AG20443 (cell line): ENCODE results near the gene CFD.

Source experiments
- DNase-seq: peaks from one replicate; pipeline ENCODE4 v3.0.0; 2012; ENCODE audit warnings: low spot score, mixed read lengths

CFD gene

DNA sequence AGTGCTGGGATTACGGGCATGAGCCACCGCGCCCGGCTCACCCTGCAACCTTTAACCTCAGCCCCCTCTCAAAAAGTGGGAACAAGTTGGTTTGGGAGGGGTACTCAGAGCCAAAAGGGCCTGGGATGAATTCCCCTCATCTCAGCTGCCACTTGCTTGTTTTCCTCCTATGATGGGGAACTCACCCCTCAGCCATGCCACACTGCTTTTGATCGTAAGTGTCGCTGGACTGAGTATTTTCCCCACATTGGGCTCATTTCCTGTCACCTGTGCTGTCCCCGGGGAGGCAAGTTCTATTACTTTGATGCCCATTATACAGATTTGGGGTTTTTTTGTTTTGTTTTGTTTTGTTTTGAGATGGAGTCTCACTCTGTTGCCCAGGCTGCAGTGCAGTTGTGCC, 47.0 kb downstream of the CFD start:
- no peak for DNase-seq

DNA sequence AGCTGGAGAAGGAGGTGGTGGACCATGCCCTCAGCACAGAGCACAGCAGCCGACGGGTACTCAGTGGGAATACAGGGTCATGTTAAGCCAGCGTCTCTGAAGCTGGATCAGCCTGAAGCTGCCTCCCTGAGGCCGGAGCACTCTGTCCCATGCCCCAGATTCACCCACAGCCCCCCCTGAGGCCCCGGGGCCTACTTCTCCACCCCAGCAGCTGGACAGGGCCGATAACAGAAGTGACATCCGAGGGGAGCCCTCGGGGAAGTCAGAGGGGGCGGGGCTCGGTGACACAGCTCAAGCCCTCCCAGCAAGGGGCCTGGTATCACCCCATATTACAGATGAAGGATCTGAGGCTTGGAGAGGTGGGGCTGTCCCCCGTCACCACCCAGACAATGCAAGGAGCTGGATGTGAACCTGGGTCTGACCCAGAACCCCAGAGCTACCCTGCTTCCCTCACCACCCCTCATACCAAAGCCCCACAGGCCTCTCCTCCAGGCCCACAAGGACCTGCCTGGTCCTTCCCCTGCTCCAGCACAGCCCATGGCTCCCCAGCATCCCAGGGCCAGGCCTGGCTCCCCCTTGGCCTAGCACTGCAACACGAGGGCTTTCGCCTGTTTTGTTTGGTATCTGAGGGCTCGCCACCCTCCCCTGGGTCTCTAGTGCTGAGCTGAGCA, 47.9 kb downstream of the CFD start:
- no peak for DNase-seq

DNA sequence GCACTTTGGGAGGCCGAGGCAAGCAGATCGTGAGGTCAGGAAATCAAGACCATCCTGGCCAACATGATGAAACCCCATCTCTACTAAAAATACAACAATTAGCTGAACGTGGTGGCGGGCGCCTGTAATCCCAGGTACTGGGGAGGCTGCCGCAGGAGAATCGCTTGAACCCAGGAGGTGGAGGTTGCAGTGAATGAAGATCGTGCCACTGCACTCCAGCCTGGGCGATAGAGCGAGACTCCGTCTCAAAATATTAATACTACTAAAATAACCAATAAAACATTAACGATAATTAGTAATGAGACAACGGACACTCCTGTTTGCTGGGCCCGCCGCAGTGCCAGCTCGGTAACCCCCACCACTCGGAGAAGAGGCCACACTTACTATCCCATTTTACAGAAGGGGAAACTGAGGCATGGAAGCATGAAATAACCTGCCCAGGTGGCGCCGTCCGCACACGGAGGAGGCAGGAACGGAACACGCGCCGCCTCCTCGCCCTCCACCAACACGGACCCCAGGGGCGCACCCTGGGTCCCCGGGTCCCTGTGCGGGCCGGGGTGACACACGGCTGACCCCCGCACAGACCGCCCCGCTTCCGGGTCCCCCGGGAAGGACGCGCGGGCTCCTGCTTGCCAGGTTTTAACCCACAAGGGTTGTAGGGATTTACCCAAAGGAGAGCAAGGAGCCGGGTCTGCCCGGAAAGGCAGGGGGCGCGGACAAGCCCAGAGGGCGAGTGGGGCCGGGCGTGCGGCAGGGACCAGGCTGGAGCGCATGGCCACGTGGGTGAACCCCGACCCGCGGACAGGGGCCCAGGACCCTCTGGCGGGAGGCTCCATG, 52.0 kb downstream of the CFD start:
- no peak for DNase-seq

DNA sequence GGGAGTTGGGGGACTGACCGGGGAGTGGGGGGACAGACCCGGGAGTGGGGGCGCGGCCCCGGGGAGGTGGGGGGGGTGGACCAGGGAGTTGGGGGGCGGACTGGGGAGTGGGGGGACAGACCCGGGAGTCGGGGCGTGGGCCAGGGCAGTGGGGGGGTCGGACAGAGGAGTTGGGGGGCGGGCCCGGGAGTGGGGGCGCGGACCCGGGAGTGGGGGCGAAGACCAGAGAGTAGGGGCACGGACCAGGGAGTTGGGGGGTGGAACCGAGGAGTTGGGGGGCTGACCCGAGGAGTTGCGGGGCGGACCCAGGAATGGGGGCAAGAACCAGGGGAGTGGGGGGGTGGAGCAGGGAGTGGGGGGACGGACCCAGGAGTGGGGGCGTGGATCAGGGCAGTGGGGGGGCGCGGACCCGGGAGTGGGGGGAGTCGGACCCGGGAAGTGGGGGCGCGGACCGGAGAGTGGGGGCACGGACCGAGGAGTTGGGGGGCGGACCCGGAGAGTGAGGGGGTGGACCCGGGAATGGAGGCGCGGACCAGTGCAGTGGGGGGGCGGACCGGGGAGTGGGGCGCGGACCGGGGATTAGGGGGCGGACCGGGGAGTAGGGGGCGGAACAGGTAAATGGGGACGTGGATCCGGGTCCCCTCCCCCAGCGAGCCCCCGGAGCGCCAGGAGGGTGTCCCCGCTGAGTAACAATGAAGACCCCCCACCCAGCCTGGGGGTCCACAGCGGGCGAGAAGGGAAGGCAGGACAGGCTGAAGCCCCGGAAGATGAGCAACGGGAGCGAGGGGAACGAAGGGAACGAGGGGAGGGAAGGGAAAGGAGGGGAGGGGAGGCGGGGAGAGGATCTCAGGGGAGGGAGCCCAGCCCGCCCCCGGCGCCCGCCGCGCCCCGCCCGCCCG, 53.0 kb downstream of the CFD start:
- no peak for DNase-seq
